GM18873 (cell line): Measurements from ENCODE around the gene OTULIN.

Source experiments
- ATAC-seq: cut with Tn5 transposase; IDR thresholded peaks from one replicate; pipeline ENCODE4 v1.9.1; 2021; ENCODE audit warnings: mild to moderate bottlenecking, moderate library complexity, moderate number of reproducible peaks; ENCODE audit not compliant: unreplicated experiment, low FRiP score

OTULIN gene

GRCh38 chr5:14664270-14665100, at the start of gene OTULIN:
OTULIN (plus strand) TSS chr5:14664718; CDS start chr5:14664826, 108 bp downstream.
- peak; percentile 55 for ATAC-seq

GRCh38 chr5:14615365-14615764, 49.2 kb upstream of the OTULIN start:
- ATAC-seq = no peak

GRCh38 chr5:14617441-14617840, 47.1 kb upstream of the OTULIN start:
- no peak for ATAC-seq

GRCh38 chr5:14627270-14627669, 37.2 kb upstream of the OTULIN start:
- no peak for ATAC-seq

GRCh38 chr5:14628346-14628745, 36.2 kb upstream of the OTULIN start:
- no peak for ATAC-seq

GRCh38 chr5:14630671-14631070, 33.8 kb upstream of the OTULIN start:
- no peak for ATAC-seq

- no peak for ATAC-seq
These were observed 28.9 kb upstream of the OTULIN start for GRCh38 chr5:14635656-14636055.

- no peak for ATAC-seq
These were observed 23.8 kb upstream of the OTULIN start for GRCh38 chr5:14640765-14641164.

GRCh38 chr5:14644623-14645237, 19.8 kb upstream of the OTULIN start:
- no peak for ATAC-seq

- no peak for ATAC-seq
These were observed 14.5 kb upstream of the OTULIN start for GRCh38 chr5:14650052-14650451.

GRCh38 chr5:14655146-14655741, 9.3 kb upstream of the OTULIN start:
- no peak for ATAC-seq

GRCh38 chr5:14656898-14657297, 7.6 kb upstream of the OTULIN start:
- ATAC-seq = no peak

GRCh38 chr5:14659821-14660607, 4.5 kb upstream of the OTULIN start:
- ATAC-seq = no peak

GRCh38 chr5:14660833-14661232, 3.7 kb upstream of the OTULIN start:
- no peak for ATAC-seq

GRCh38 chr5:14662721-14663260, 1.7 kb upstream of the OTULIN start:
- ATAC-seq = no peak

GRCh38 chr5:14663734-14664269, 716 bp upstream of the OTULIN start:
- ATAC-seq = peak; percentile 22

- ATAC-seq = no peak
These were observed 744 bp downstream of the OTULIN start for GRCh38 chr5:14665101-14665822.

GRCh38 chr5:14665949-14666348, 1.4 kb downstream of the OTULIN start:
- peak; percentile 41 for ATAC-seq

- ATAC-seq = no peak
These were observed 1.8 kb downstream of the OTULIN start for GRCh38 chr5:14666357-14666756.

- no peak for ATAC-seq
These were observed 2.8 kb downstream of the OTULIN start for GRCh38 chr5:14667290-14667689.
